Neural cell (in vitro differentiated cells): ENCODE data around the gene PIGK.

ENCODE experiments used
- CTCF ChIP-seq: fragments of 450-650 bp; IDR thresholded peaks from 2 replicates; pipeline ENCODE4 v1.5.1; 2014; ENCODE audit warnings: antibody characterized with exemption, mild to moderate bottlenecking, moderate library complexity; ENCODE audit not compliant: poor library complexity, severe bottlenecking
- EP300 ChIP-seq: fragments of 450-650 bp; conservative IDR thresholded peaks from 2 replicates; pipeline ENCODE4 v1.6.1; 2014; ENCODE audit warnings: antibody characterized with exemption, mild to moderate bottlenecking, moderate library complexity; ENCODE audit not compliant: poor library complexity, severe bottlenecking
- EZH2 ChIP-seq: fragments of 200-600, 300-800 bp; shearing (Covaris generic), sonication (generic); IDR thresholded peaks from 2 replicates; pipeline ENCODE4 v1.6.1; 2014; ENCODE audit warnings: antibody characterized with exemption, low read length, borderline replicate concordance, mild to moderate bottlenecking; ENCODE audit not compliant: insufficient read depth, poor library complexity, severe bottlenecking
- MXI1 ChIP-seq: fragments of 450-650 bp; conservative IDR thresholded peaks from 2 replicates; pipeline ENCODE4 v1.6.1; 2014; ENCODE audit warnings: antibody characterized with exemption, mild to moderate bottlenecking; ENCODE audit not compliant: poor library complexity, severe bottlenecking
- POLR2AphosphoS5 ChIP-seq: IDR thresholded peaks from 2 replicates; pipeline ENCODE4 v1.6.1; 2012
- RAD21 ChIP-seq: fragments of 450-650 bp; conservative IDR thresholded peaks from 2 replicates; pipeline ENCODE4 v1.6.1; 2014; ENCODE audit warnings: antibody characterized with exemption, mild to moderate bottlenecking, moderate library complexity
- REST ChIP-seq: IDR thresholded peaks from 2 replicates; pipeline ENCODE4 v1.6.1; 2012; ENCODE audit warnings: borderline replicate concordance
- TAF1 ChIP-seq: IDR thresholded peaks from 2 replicates; pipeline ENCODE4 v1.6.1; 2012; ENCODE audit warnings: low read depth

- TF ChIP-seq CTCF (no peak), MXI1 (no peak), POLR2AphosphoS5 (no peak), EP300 (no peak), EZH2 (no peak), RAD21 (no peak), TAF1 (no peak), REST (no peak)
Measured at GRCh38 chr1:77200293-77200692, 18.9 kb downstream of the PIGK start.
